Peyer's patch (tissue), 4 donors: ENCODE results near the gene ZFPL1. TPM values are rescaled to one million over a fixed set of nuclear protein-coding genes. Genes with fewer than 3 reads are reported as not detected.

Experiments used
- DNase-seq, 3 donors: peaks; one replicate each; pipeline ENCODE4 v3.0.0-alpha.2; 2017 to 2019
- H3K27ac ChIP-seq, 4 donors: fragments of 200-600 bp; sonication (generic); one replicate each; pipeline ENCODE4 v1.5.1; 2016 to 2019
- H3K27me3 ChIP-seq, 2 donors: fragments of 200-600 bp; sonication (generic); one replicate each; pipeline ENCODE4 v1.5.1; 2019
- H3K36me3 ChIP-seq, 3 donors: fragments of 200-600 bp; sonication (generic); one replicate each; pipeline ENCODE4 v1.5.1; 2016 to 2019
- H3K4me1 ChIP-seq, 4 donors: fragments of 200-600 bp; sonication (generic); one replicate each; pipeline ENCODE4 v1.5.1; 2016 to 2019
- H3K4me3 ChIP-seq, 4 donors: fragments of 200-600 bp; sonication (generic); 1 replicate in 3 of 4; 2 replicates in 1 of 4; pipeline ENCODE4 v1.5.1; 2016 to 2019; ENCODE audit warnings: mild to moderate bottlenecking in 1 of 4
- H3K9me3 ChIP-seq, 4 donors: fragments of 200-600 bp; sonication (generic); one replicate each; pipeline ENCODE4 v1.5.1; 2016 to 2019; ENCODE audit warnings: mild to moderate bottlenecking in 1 of 4
- CTCF ChIP-seq, 6 experiments: fragments of 450-650 bp in 4 of 6; fragments of 200-600 bp in 2 of 6; sonication (generic) in 1 of 6; IDR thresholded peaks; one replicate each; pipeline ENCODE4 v1.5.1; 2017 to 2019; ENCODE audit warnings: antibody characterized with exemption in 6 of 6, mild to moderate bottlenecking in 3 of 6, moderate library complexity in 1 of 6
- POLR2A ChIP-seq, 2 donors: fragments of 450-650 bp; IDR thresholded peaks; one replicate each; pipeline ENCODE4 v1.5.1; 2017; ENCODE audit warnings: antibody characterized with exemption in 2 of 2, mild to moderate bottlenecking in 2 of 2, moderate library complexity in 2 of 2
- total RNA-seq, 4 donors: library from RNA; depleted of rRNA; stranded (reverse); fragments of >200 nt; gene quantifications; one replicate each; pipeline ENCODE4 v1.1.0, GENCODE V29; 2016

Gene ZFPL1
- total RNA-seq, 4 donors from 2014 or later: 53.9 to 67.6 (median 55.5) TPM

- peak; percentile 48 to 63 (median 55) for DNase-seq
- no peaks in the 10 kb centered on the region for H3K9me3 ChIP-seq
- no peaks in the 10 kb centered on the region for H3K27me3 ChIP-seq
- TF ChIP-seq CTCF (IDR thresholded peaks at IDR 0.05): no peak
- no peak for TF ChIP-seq POLR2A (IDR thresholded peaks at IDR 0.05)
- peak overlapping the region; percentile 44 to 55 (median 46) for H3K4me3 ChIP-seq
- H3K27ac ChIP-seq: peak overlapping the region; percentile 36 to 69 (median 62)
- peaks cover 0 to 26% (median 0%) of the 10 kb centered on the region in 3 donors for H3K36me3 ChIP-seq
- peaks cover 0 to 41% (median 0%) of the 10 kb centered on the region in 4 donors for H3K4me1 ChIP-seq
Measured at GRCh38 chr11:65047581-65048422, 36.2 kb upstream of the ZFPL1 start.

DNA sequence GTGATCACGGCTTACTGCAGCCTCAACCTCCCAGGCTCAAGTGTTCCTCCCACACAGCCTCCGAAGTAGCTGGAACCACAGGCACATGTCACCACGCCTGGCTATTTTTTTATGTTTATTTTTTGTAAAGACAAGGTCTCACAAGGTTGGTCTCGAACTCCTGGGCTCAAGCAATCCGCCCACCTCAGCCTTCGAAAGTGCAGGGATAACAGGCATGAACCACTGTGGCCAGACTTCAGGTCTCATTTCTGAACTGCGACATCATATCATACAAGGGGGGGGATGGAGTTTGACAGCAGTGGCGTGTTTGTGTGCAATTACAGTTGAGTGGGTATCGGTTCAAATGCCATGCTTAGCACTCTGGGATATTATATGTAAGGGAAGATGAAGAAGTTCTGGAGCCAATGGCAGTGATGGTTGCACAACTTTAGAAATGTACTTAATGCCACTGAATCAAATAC lies 32.6 kb upstream of the ZFPL1 start:
- no peak for TF ChIP-seq CTCF (IDR thresholded peaks at IDR 0.05)
- no peak for TF ChIP-seq POLR2A (IDR thresholded peaks at IDR 0.05)
- Histone ChIP-seq H3K9me3 (no peaks in the 10 kb centered on the region), H3K27me3 (no peaks in the 10 kb centered on the region), H3K36me3 (peaks cover 0 to 5% (median 0%) of the 10 kb centered on the region in 3 donors), H3K4me1 (peaks cover 0 to 34% (median 4%) of the 10 kb centered on the region in 4 donors), H3K4me3 (no peak overlapping the region), H3K27ac (no peak overlapping the region)
- no peak for DNase-seq

DNA sequence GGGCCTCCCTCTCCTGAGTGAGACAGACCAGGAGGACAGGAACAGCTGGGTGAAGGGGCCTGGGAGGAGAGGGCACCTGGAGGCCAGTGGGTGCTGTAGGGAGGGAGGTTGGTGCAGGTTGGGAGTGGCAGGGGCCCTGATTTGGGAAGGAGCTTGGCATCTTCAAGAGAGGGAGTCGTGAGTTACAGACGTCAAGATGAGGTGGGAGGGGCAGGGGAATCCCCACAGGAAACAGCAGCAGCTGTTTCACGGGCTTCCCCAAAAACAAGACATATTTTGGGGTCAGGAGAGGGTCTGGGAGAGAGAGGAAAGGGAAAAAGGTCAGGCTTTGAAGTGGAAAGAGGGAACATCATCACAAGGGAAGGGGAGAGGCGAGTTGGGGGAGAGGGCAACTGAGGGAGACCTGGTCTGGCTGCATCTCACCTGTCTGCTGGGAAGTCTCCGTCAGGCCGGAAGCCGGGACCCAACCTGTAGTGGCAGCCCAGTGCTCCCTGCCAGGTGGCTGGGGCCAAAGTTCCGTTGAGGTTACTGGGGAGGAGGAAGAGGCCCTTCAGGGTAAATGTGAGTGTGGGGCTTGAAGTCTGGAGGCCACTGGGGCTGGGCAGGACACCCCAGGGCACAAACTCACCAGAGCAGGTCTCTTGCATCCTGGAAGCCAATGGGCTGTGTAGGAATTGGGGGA lies 30.1 kb upstream of the ZFPL1 start:
- no peaks in the 10 kb centered on the region for H3K27me3 ChIP-seq
- DNase-seq: peak in 2 of 3 donors; percentile 48 to 65
- no peak for TF ChIP-seq POLR2A (IDR thresholded peaks at IDR 0.05)
- no peak for TF ChIP-seq CTCF (IDR thresholded peaks at IDR 0.05)
- H3K4me1 ChIP-seq: peaks cover 0 to 17% (median 4%) of the 10 kb centered on the region in 4 donors
- no peak overlapping the region for H3K27ac ChIP-seq
- no peaks in the 10 kb centered on the region for H3K9me3 ChIP-seq
- H3K4me3 ChIP-seq: peak overlapping the region in 2 of 4 donors; percentile 10 to 13
- H3K36me3 ChIP-seq: peaks cover 0 to 5% (median 0%) of the 10 kb centered on the region in 3 donors

- peaks cover 0 to 29% (median 7%) of the 10 kb centered on the region in 4 donors for H3K4me1 ChIP-seq
- H3K36me3 ChIP-seq: peaks cover 0 to 5% (median 0%) of the 10 kb centered on the region in 3 donors
- no peak overlapping the region for H3K4me3 ChIP-seq
- H3K27me3 ChIP-seq: no peaks in the 10 kb centered on the region
- H3K9me3 ChIP-seq: no peaks in the 10 kb centered on the region
- no peak for DNase-seq
- no peak for TF ChIP-seq POLR2A (IDR thresholded peaks at IDR 0.05)
- TF ChIP-seq CTCF (IDR thresholded peaks at IDR 0.05): no peak
- no peak overlapping the region for H3K27ac ChIP-seq
Measured at GRCh38 chr11:65055538-65055937, 28.5 kb upstream of the ZFPL1 start.

GRCh38 chr11:65056999-65057398 lies 27.0 kb upstream of the ZFPL1 start:
- Histone ChIP-seq H3K4me3 (peak overlapping the region in 2 of 4 donors; percentile 56 to 58), H3K27me3 (no peaks in the 10 kb centered on the region), H3K9me3 (no peaks in the 10 kb centered on the region), H3K4me1 (peaks cover 0 to 34% (median 7%) of the 10 kb centered on the region in 4 donors), H3K36me3 (peaks cover 0 to 3% (median 0%) of the 10 kb centered on the region in 3 donors), H3K27ac (peak overlapping the region in 1 of 4 donors; percentile 87)
- no peak for TF ChIP-seq POLR2A (IDR thresholded peaks at IDR 0.05)
- DNase-seq: no peak
